ENCODE measurements around the gene MFAP3L.

MFAP3L gene

DNA sequence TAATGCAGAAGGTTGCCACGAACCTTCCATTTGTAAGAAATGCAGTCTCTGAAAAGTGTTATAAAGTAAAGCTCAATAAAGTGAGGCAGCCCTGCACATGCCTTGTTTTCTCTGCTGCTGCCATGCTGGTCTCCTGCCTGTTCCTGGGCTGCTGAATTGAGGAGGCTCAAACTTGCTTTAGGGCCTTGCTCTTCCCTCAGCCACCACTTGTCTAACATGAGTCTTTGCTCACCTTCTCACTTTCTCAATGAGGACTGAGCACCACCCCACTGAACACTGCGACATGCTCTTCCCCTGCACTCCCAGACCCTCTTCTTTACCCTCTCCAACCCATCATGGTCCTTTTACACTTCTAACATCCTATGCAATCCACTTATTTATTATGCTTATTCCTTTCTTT is 25.2 kb upstream of the MFAP3L start:
- TF ChIP-seq, protein P1, sequence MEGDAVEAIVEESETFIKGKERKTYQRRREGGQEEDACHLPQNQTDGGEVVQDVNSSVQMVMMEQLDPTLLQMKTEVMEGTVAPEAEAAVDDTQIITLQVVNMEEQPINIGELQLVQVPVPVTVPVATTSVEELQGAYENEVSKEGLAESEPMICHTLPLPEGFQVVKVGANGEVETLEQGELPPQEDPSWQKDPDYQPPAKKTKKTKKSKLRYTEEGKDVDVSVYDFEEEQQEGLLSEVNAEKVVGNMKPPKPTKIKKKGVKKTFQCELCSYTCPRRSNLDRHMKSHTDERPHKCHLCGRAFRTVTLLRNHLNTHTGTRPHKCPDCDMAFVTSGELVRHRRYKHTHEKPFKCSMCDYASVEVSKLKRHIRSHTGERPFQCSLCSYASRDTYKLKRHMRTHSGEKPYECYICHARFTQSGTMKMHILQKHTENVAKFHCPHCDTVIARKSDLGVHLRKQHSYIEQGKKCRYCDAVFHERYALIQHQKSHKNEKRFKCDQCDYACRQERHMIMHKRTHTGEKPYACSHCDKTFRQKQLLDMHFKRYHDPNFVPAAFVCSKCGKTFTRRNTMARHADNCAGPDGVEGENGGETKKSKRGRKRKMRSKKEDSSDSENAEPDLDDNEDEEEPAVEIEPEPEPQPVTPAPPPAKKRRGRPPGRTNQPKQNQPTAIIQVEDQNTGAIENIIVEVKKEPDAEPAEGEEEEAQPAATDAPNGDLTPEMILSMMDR (IDR thresholded peaks at IDR 0.05): no peak

DNA sequence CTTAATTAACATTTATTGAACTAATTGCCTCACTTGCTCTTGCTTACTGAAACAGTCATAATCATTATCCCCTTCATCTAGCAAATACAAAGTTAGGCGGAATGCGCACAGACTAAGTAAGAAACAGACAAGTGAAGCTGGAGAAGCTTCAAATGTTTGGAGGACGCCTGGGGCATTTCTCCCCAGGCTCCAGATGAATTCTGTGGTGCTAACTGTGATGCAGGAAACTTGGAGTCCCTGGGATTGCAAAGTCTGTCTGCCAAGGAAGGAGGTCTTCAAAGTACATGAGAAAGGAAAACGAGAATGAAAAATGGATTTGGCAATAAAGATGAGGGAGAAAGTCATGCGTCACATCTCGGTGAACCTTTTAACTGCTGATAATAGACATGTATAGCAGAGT is 23.6 kb upstream of the MFAP3L start:
- TF ChIP-seq, protein P1 (IDR thresholded peaks at IDR 0.05): no peak

DNA sequence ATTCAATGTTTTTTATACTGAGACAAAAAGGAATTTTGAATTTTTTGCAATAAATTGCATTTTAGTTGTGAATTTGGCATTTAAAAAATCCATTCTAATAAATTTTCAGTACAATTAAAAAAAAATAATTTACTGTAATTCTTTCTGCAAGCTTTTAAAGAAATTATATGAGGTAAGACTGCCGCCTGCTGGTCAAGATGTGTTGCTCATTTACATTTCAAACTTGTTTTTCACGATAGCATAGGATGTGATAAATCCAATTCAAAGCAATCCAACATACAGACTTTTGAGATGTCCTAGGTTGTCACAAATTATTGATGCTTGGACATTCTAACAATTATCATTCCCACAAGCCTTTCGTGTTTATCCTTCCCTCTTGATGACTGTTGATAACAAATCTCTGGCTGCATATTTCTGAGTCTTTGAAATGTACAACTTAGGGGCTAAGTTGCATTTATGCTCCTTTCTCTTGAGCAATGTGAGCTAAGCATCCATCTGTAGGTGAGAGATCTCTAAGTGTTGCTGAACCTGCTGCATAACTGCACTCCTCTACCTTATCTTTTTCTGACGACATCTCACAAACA is 21.7 kb upstream of the MFAP3L start:
- TF ChIP-seq, protein P1 (IDR thresholded peaks at IDR 0.05): peak; percentile 74

DNA sequence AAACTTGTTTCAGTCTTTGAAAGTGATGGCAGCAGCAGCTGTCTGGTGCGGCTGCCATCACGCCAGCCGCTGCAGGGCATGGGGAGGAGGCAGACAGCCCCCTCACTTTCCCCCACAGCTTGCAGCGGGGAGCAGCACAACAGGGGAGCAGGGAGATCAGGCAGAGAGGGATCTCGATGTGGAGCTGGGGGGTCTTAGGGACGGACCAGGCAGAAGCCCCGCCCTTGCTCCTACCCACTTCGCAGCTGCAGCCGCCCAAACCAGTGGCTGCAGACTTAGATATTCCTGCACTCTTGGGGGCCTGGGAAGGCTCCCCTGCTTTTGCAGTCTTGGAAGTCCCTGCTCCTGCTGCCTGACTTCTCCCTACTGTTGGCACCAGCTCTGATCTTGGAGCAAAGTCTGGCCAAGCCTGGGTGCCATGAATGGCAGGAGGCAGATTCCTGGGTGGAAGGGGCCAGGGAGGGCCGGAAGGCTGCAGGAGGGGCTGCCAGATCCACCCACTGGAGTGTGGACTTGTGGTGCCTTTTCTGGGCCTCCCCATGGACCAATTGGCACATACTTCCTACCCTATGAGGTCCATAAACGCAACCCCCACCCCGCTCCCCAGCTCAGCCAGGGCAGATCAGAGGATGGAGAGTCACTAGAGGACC is 14.0 kb upstream of the MFAP3L start:
- TF ChIP-seq, protein P1 (IDR thresholded peaks at IDR 0.05): no peak

DNA sequence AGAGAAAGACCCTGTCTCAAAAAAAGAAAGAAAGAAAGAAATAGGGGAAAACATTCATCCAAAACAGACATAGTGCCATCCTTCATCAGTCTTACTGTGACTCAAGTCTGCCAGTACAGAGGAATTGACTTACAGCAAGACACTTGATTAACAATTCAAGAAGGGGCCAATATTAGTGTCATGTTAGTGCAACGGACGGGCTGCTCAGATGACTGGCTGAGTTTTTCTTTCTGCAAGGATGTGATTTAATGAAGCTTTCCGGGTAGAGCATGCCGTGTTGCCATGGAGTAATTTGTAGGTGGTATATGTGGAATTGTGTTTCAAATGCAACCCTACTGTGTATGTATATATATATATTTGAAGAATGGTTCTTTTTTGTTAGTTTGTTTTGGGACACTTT is 12.6 kb upstream of the MFAP3L start:
- TF ChIP-seq, protein P1 (IDR thresholded peaks at IDR 0.05): no peak

DNA sequence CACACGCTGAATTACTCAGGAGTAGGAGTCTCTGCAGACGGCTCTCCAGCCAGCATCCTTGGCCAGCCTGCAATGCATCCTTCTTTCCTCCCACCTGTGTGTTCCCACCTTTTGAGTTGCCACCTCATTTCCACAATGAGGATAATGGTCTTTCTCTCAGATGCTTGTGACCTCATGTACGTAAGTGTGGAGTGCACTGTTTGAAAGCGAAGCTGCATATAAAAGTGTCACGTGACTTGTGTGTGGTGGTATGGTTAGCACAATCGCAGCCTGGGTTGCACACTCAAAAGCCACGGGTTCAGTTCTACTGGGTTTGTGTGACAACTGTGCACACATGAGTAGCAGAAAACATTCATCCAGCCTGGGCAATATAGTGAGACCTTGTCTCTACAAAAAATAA is 12.0 kb upstream of the MFAP3L start:
- TF ChIP-seq, protein P1 (IDR thresholded peaks at IDR 0.05): no peak

DNA sequence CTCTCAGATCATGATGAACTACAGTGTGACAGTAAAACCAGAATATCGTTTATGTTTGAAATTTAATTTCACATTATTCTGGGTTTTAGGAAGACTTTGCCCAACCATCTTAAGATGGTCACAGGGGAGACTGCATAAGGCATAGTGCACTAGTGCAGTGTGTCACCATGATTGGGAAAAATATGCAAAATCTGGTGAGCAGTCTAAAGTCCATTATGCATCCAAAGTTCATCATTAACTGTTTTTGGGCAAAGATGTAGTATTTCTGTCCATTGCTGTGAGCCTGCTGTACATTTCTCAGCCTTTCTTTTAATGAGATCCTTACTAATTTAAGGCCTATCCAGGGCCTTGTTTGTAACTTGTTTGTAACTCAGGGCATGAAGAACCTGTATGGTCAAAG is 11.3 kb upstream of the MFAP3L start:
- TF ChIP-seq, protein P1 (IDR thresholded peaks at IDR 0.05): no peak

Data from LNCAP (cell line).